ENCODE results near the gene RNPEP.

Gene RNPEP

DNA sequence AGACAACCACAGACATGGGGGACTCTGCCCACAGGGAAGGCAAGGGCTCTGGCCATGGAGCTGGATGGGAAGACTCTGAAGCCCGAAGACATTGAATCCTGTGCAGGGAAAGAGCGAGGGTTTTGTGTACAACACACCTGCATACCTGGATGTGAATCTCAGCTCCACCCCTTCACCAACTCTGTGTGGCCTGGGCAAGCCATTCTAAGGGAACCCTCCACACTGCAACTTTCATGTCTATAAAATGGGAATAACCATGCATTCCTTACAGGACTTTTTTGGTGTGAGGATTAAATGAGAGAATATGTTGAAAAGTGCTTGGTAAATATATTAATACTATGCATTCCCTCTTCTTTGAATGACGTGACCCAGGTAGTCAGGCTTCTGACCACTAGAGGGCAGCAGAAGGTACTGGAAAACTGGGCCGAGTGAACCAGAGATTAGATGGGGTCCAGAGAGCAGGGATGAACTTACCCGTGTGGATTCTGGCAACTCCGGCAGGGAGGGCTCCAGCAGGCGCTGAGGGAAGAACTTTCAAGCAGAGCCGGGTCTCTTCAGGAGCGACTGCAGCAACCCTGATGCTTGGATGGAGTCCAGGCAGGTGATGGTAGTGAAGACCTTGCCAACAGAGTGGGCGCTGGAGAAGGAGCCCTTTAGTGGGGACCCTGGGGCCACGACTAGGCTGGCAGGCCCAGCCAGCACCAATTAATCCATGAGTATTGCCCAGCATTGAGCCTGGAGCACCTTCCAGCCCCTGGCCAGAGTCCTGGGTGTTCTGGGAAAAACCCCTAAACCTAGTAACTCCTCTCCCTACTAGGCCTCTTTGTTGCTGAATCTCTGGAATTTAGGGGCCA is 27.1 kb downstream of the RNPEP start:
- peak overlapping the region; percentile 95 for H3K27ac Mint-ChIP-seq
- peaks cover 40% of the 10 kb centered on the region for H3K4me1 Mint-ChIP-seq
- H3K4me3 Mint-ChIP-seq, result peak overlapping the region; percentile 73

DNA sequence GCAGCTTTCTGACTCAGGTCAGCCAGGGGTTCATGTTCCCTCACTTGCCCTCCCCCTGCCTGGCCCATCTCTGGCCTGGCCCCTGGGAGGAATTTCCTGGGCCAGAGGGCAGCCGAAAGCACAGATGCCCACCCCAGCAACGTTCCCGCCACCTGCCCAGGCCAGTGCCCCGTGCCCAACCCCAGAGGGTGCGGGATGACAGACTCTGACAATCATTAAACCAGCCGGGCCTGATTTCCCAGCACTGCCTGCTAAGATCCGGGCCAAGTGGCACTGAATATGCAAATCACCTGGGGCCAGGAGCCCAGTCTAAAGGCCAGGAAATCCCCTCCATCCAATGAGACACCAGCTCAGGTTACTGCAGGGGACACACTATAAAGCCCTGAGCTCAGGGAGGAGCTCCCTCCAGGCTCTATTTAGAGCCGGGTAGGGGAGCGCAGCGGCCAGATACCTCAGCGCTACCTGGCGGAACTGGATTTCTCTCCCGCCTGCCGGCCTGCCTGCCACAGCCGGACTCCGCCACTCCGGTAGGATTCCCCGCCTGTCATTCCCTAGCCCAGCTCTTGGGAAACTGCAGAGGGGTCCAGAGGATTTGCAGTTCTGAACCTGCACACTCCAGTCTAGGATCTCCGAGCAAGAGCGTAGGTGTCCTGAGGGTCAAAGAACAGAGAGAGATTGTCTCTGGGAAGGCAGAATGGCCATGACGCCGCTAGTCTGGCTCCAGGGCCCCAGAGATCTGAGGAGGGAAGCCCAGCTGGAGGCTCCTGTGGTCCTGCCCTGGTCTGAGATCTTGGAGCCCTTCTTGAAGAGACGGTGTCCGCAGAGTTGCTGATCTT is 27.9 kb downstream of the RNPEP start, which contains the start of gene ELF3:
Gene ELF3 (plus strand): TSS at position 408 of the 836 bp plus-strand sequence. CDS start 550 bp downstream, outside the sequence.
- Mint-ChIP-seq H3K27ac (peak within 1 kb of the TSS; percentile 95), H3K4me1 (peaks cover 40% of the 10 kb centered on the region), H3K4me3 (peak within 1 kb of the TSS; percentile 82), H3K9me3 (no peaks in the 10 kb centered on the region), H3K36me3 (ENCODE audit: low read depth) (peaks cover 17% of the 10 kb centered on the region), H3K27me3 (ENCODE audit: low read depth, poor library complexity) (peaks cover 7% of the 10 kb centered on the region)
- peak; percentile 72 for DNase-seq
- TF ChIP-seq, protein P1, sequence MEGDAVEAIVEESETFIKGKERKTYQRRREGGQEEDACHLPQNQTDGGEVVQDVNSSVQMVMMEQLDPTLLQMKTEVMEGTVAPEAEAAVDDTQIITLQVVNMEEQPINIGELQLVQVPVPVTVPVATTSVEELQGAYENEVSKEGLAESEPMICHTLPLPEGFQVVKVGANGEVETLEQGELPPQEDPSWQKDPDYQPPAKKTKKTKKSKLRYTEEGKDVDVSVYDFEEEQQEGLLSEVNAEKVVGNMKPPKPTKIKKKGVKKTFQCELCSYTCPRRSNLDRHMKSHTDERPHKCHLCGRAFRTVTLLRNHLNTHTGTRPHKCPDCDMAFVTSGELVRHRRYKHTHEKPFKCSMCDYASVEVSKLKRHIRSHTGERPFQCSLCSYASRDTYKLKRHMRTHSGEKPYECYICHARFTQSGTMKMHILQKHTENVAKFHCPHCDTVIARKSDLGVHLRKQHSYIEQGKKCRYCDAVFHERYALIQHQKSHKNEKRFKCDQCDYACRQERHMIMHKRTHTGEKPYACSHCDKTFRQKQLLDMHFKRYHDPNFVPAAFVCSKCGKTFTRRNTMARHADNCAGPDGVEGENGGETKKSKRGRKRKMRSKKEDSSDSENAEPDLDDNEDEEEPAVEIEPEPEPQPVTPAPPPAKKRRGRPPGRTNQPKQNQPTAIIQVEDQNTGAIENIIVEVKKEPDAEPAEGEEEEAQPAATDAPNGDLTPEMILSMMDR (IDR thresholded peaks at IDR 0.05), result no peak

More for the DNA sequence above, 27.1 kb downstream of the RNPEP start:
- Mint-ChIP-seq H3K36me3 (ENCODE audit: low read depth) (peaks cover 24% of the 10 kb centered on the region), H3K27me3 (ENCODE audit: low read depth, poor library complexity) (peaks cover 10% of the 10 kb centered on the region), H3K9me3 (no peaks in the 10 kb centered on the region)
- TF ChIP-seq, protein P1 (IDR thresholded peaks at IDR 0.05), result peak; percentile 83
- peak; percentile 79 for DNase-seq

DNA sequence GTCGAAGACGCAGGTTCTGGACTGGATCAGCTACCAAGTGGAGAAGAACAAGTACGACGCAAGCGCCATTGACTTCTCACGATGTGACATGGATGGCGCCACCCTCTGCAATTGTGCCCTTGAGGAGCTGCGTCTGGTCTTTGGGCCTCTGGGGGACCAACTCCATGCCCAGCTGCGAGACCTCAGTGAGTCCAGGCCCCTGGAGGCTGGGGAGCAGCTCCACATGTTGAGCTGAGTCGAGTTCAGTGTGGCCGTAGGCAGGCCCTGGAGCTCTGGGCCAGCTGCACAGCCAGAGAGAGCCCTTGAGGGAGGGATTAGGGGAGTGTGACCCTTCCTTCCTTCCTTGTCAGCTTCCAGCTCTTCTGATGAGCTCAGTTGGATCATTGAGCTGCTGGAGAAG is 29.5 kb downstream of the RNPEP start:
- no peak for DNase-seq
- Mint-ChIP-seq H3K27me3 (ENCODE audit: low read depth, poor library complexity) (peaks cover 16% of the 10 kb centered on the region), H3K9me3 (no peaks in the 10 kb centered on the region), H3K27ac (no peak overlapping the region), H3K4me1 (peaks cover 53% of the 10 kb centered on the region), H3K4me3 (no peak overlapping the region), H3K36me3 (ENCODE audit: low read depth) (peaks cover 8% of the 10 kb centered on the region)
- TF ChIP-seq, protein P1 (IDR thresholded peaks at IDR 0.05), result no peak

DNA sequence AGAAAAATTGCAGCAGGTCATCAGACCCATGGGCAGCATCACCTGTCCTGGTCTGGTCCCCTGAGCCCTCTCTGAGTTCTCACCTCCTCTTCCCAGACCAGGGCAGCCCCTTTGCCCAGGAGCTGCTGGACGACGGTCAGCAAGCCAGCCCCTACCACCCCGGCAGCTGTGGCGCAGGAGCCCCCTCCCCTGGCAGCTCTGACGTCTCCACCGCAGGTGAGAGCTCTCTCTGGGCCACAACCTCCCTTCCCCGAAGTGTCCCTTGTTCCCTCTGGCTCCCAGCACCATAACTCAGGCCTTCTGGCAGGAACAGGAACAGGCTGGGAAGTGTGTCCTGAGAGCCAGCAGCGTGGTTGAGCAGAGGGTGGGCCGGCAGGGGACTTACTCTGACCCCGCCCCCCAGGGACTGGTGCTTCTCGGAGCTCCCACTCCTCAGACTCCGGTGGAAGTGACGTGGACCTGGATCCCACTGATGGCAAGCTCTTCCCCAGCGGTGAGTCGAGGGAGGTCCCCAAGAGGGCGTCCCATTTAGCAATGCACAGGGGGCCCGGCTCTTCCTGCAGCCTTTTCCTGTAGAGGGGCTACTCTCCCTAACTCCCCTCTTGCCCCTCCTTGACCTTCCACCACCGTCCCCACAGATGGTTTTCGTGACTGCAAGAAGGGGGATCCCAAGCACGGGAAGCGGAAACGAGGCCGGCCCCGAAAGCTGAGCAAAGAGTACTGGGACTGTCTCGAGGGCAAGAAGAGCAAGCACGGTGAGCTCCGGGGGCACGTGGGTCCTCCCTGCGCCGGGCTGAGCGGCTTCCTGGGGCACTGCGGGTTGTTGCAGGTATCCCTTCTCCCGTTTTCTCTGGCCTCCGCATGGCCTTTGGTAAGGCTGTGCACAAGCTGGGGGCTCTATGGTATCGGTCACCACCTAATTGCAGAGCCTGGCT is 30.4 kb downstream of the RNPEP start:
- DNase-seq, result no peak
- Mint-ChIP-seq H3K36me3 (ENCODE audit: low read depth) (no peaks in the 10 kb centered on the region), H3K9me3 (no peaks in the 10 kb centered on the region), H3K4me3 (no peak overlapping the region), H3K27me3 (ENCODE audit: low read depth, poor library complexity) (peaks cover 16% of the 10 kb centered on the region), H3K4me1 (peaks cover 61% of the 10 kb centered on the region), H3K27ac (no peak overlapping the region)
- TF ChIP-seq, protein P1 (IDR thresholded peaks at IDR 0.05), result no peak

DNA sequence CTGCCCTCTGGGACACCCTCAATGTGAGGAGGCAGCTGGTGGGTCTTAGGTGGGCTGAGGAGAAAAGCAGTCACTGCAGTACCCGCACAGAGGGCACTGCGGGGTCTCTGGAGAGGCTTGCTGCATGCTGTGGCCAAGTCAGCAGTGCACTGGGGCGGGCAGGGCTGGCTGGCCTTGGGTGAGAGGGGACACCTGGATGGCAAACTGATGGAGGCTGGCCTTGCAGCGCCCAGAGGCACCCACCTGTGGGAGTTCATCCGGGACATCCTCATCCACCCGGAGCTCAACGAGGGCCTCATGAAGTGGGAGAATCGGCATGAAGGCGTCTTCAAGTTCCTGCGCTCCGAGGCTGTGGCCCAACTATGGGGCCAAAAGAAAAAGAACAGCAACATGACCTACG is 31.2 kb downstream of the RNPEP start:
- DNase-seq, result no peak
- peaks cover 69% of the 10 kb centered on the region for H3K4me1 Mint-ChIP-seq
- TF ChIP-seq, protein P1 (IDR thresholded peaks at IDR 0.05), result no peak
- H3K36me3 Mint-ChIP-seq (ENCODE audit: low read depth), result no peaks in the 10 kb centered on the region
- H3K27ac Mint-ChIP-seq, result no peak overlapping the region
- H3K27me3 Mint-ChIP-seq (ENCODE audit: low read depth, poor library complexity), result peaks cover 16% of the 10 kb centered on the region
- no peaks in the 10 kb centered on the region for H3K9me3 Mint-ChIP-seq
- H3K4me3 Mint-ChIP-seq, result no peak overlapping the region
